ENCODE results near the gene ABHD5.

- TF ChIP-seq EZH2 (IDR thresholded peaks at IDR 0.05) (no peak), POLR2AphosphoS5 (IDR thresholded peaks at IDR 0.05; ENCODE audit: borderline replicate concordance, low read depth, low read length) (no peak), FOXP2 (optimal IDR thresholded peaks at IDR 0.05; ENCODE audit: control extremely low read depth, extremely low read length, insufficient read depth) (no peak)
Observed at GRCh38 chr3:43686700-43687498, 3.8 kb upstream of the ABHD5 start.

Data from SK-N-MC (cell line).